ENCODE measurements around the gene TMED5.

TMED5 gene

GRCh38 chr1:93120614-93121013 lies 59.6 kb downstream of the TMED5 start:
- DNase-seq, result no peak

GRCh38 chr1:93114391-93114790 lies 65.8 kb downstream of the TMED5 start:
- no peak for DNase-seq

GRCh38 chr1:93113127-93113526 lies 67.1 kb downstream of the TMED5 start:
- DNase-seq, result no peak

GRCh38 chr1:93111561-93111960 lies 68.7 kb downstream of the TMED5 start:
- DNase-seq, result no peak

GRCh38 chr1:93111065-93111464 lies 69.1 kb downstream of the TMED5 start:
- DNase-seq, result no peak

GRCh38 chr1:93109578-93109977 lies 70.6 kb downstream of the TMED5 start:
- DNase-seq, result no peak

- peak in 1 of 5 experiments; percentile 12 for DNase-seq
These were observed 71.9 kb downstream of the TMED5 start for GRCh38 chr1:93108335-93108734.

- no peak for DNase-seq
These were observed 72.8 kb downstream of the TMED5 start for GRCh38 chr1:93107395-93107794.

GRCh38 chr1:93106226-93106625 lies 74.0 kb downstream of the TMED5 start:
- no peak for DNase-seq

GRCh38 chr1:93102142-93102541 lies 78.1 kb downstream of the TMED5 start:
- DNase-seq, result no peak
